Panc1 (cell line): ENCODE data around the gene P4HA3.

Source experiments
- POLR2AphosphoS5 ChIP-seq: IDR thresholded peaks from 2 replicates; pipeline ENCODE4 v1.6.1; 2012; ENCODE audit warnings: mild to moderate bottlenecking, low read depth, low read length, moderate library complexity
- SIN3A ChIP-seq: IDR thresholded peaks from 2 replicates; pipeline ENCODE4 v1.6.1; 2012; ENCODE audit warnings: low read depth, mild to moderate bottlenecking, low read length, moderate library complexity, borderline replicate concordance; ENCODE audit not compliant: insufficient read depth
- TCF7L2 ChIP-seq: IDR thresholded peaks from 2 replicates; pipeline ENCODE4 v1.6.1; 2011; ENCODE audit warnings: mild to moderate bottlenecking, low read depth, low read length, inconsistent platforms
- TF ChIP-seq, protein P1 (sequence below): fragments of 450-650 bp; IDR thresholded peaks from 2 replicates; pipeline ENCODE4 v1.5.1; 2017; ENCODE audit warnings: mild to moderate bottlenecking

DNA sequence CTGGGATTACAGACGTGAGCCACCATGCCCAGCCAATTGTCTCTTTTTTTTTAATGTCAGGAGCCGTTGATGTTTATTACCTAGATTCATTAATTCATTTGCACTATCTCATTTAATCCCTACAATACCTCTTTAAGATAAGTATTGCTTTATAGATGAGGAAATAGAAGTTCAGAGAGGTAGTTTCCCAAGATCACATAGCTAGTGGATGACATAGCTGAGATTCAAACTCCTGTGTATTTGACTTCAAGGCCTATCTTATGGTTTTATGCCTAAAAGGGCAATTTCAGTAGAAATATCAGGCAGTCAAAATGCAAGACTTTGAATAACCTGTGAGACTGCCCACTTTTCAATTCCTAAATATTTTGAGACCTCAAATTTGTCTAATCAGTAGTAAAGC, 73.9 kb downstream of the P4HA3 start:
- TF ChIP-seq POLR2AphosphoS5 (no peak), TCF7L2 (no peak), SIN3A (no peak)
- TF ChIP-seq, protein P1, sequence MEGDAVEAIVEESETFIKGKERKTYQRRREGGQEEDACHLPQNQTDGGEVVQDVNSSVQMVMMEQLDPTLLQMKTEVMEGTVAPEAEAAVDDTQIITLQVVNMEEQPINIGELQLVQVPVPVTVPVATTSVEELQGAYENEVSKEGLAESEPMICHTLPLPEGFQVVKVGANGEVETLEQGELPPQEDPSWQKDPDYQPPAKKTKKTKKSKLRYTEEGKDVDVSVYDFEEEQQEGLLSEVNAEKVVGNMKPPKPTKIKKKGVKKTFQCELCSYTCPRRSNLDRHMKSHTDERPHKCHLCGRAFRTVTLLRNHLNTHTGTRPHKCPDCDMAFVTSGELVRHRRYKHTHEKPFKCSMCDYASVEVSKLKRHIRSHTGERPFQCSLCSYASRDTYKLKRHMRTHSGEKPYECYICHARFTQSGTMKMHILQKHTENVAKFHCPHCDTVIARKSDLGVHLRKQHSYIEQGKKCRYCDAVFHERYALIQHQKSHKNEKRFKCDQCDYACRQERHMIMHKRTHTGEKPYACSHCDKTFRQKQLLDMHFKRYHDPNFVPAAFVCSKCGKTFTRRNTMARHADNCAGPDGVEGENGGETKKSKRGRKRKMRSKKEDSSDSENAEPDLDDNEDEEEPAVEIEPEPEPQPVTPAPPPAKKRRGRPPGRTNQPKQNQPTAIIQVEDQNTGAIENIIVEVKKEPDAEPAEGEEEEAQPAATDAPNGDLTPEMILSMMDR = no peak
